GM21381 (cell line): ENCODE results near the gene P2RY8.
"Not testable (repeated sequence)": the region's sequence is repeated elsewhere in the genome, so short reads cannot be mapped to it uniquely, and the experiment has no call there.

Experiments
- ATAC-seq: cut with Tn5 transposase; IDR thresholded peaks from one replicate; pipeline ENCODE4 v1.9.1; 2021; ENCODE audit warnings: mild to moderate bottlenecking, moderate library complexity; ENCODE audit not compliant: unreplicated experiment

The P2RY8 gene

DNA sequence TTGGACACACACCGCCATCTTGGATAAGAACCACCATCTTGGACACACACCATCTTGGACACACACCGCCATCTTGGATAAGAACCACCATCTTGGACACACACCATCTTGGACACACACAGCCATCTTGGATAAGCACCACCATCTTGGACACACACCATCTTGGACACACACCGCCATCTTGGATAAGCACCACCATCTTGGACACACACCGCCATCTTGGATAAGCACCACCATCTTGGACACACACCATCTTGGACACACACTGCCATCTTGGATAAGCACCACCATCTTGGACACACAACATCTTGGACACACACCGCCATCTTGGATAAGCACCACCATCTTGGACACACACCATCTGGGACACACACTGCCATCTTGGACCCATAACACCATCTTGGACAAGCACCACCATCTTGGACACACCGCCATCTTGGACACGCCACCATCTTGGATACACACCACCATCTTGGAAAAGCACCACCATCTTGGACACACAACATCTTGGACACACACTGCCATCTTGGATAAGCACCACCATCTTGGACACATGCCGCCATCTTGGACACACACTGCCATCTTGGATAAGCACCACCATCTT lies 88.9 kb downstream of the P2RY8 start:
- not testable (repeated sequence) for ATAC-seq

- ATAC-seq, result not testable (repeated sequence)
Measured at GRCh38 chrX:1446984-1447968, 89.7 kb downstream of the P2RY8 start.

DNA sequence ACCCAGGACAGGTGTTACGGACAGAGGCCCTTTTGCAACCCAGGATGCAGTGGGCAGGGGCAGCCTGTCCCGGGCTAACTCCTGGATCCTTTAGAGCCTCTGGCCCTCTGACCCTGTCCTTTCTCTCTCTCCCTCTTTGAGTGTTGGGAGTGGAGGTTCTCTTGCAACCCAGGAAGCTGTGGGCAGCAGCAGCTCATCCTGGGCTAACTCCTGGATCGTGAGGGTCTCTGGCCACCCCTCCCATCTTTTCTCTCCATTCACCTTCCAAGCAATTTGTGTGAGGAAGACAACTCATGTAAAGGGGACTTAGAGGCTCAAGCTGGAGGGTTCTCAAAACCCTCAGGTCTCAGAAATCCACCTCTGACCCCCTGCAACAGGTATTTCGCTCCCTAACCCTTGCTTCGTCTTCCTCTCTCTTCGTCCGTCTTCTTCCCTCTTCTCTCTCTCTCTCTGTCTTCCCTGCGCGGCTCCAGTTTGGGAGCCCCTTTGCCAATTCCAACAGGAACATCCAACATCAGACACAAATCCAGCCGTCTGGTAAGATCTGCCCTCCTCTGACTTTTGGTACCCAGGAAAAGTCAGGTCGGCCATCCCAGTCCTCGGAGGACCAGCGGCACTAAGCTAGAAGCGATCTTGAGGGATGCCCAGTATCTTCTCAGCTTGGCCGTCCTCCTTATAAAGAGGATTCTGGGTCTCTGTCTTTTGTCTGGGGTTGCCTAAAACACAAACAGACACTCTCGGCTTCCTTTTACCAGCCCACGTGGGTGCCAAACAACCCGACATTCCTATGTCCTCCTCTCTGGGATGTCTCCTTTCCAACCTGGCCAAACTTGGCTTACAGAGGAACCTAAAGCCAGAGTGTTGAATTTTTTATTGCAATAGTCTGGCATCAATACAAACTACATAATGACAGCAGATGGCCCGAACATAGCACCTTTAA lies 92.2 kb downstream of the P2RY8 start:
- no peak for ATAC-seq

- ATAC-seq, result no peak
Measured at GRCh38 chrX:1443496-1444075, 93.4 kb downstream of the P2RY8 start.

DNA sequence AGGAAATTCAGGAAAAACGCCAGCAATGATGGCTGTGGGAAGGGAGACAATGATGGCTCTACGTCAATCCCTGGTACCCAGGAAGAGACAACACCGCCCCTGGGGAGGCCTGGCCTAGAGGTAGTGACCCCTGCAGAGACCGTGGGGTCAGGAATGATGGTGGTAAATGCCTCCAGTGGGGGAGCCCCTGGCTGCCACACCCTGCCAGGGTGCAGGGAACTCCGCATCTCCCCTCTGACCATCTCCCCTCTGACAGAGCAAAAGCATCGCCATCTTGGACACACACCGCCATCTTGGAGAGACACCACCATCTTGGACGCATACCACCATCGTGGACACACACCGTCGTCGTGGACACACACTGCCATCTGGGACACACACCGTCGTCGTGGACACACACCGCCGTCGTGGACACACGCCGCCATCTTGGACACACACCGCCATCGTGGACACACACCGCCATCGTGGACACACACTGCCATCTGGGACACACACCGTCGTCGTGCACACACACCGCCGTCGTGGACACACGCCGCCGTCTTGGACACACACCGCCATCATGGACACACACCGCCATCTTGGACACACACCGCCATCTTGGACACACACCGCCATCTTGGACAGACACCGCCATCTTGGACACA lies 94.1 kb downstream of the P2RY8 start:
- no peak for ATAC-seq

- no peak for ATAC-seq
Measured at GRCh38 chrX:1442016-1442665, 94.8 kb downstream of the P2RY8 start.

- ATAC-seq, result no peak
Measured at GRCh38 chrX:1440506-1440905, 96.5 kb downstream of the P2RY8 start.

- ATAC-seq, result no peak
Measured at GRCh38 chrX:1435241-1435895, 101.6 kb downstream of the P2RY8 start.

DNA sequence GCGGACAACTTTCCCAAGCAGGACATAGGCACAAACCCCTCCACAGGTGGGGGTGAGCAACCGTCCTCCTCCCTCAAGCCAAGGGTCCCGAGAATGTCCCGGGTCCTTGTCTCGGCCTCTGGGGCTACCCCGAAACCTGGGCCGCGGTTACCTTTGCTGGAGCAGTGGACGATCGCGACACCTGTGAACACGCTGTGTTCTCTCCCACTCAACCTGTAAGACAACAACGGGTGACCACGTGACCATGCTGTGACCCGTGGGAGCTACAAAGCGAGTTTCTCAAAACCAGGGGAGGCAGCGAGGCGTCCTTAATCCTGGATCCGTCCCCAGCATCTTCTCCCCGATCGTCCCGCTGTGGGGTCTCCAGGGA lies 102.1 kb downstream of the P2RY8 start:
- no peak for ATAC-seq

DNA sequence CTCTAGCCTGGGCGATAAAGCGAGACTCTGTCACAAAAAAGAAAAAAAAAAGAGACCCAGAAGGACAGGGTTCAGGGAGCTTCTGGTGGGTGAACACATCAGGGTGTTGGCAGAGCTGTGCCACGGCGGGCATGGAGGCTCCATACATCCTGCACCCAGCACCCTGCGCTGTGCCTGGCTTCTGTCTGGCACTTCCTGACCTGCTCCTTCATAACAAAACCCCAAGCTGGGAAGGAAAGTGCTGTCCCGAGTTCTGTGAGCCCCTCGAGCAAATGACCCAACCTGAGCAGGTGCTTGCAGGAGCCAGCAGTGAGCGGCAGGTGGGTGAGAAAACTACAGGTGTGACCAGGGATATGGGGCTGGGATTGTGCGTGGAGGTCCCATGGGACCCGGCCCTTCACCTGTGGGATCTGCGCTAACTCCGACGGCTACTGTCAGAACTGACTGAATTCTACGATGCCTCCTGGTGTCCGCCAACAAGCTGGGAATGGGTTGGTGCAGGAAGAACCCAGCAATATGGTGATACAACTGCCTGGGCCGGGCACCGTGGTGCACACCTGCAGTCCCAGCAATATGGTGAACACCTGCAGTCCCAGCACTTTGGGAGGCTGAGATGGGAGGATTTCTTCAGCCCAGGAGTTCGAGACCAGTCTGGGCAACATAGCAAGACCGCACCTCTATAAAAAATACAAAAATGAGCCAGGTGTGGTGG lies 103.2 kb downstream of the P2RY8 start:
- ATAC-seq, result no peak

- no peak for ATAC-seq
Measured at GRCh38 chrX:1430451-1430850, 106.5 kb downstream of the P2RY8 start.

GRCh38 chrX:1427756-1428155 lies 109.2 kb downstream of the P2RY8 start:
- no peak for ATAC-seq

DNA sequence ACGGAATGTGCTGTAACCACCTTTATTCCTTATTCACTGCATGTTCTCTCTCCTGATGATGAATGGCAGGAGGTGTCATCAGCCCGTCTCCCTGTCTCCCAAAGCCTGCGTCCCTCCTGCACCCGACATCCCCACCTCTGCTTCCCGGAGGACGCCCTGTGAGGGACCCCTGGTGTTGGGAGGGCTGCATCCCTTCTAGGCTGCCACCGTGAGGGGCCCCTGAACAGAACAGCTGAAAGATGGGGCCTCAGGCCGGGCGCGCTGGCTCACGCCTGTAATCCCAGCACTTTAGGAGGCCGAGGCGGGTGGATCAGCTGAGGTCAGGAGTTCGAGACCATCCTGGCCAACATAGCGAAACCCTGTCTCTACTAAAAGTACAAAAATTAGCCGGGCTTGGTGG lies 110.7 kb downstream of the P2RY8 start:
- ATAC-seq, result not testable (repeated sequence)

DNA sequence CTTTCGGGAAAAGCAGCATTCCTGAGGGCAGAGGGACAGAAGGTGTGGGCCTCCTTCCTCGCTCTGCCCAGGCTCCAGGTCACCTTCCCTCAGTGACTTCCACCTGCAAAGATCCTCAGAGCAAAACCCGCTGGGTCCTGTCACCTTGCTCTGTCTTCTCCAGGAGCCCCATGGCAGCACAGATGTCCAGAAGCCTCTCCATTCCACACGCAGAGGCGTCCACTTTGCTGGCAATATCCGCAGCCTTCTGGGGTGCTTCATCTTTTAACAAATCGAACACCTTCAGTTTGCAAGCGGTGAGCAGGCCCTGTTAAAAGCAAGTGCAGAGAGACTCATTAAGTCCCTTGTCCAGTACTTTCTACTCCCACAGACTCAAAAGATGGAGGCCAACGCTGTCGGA lies 111.6 kb downstream of the P2RY8 start:
- no peak for ATAC-seq

- no peak for ATAC-seq
Measured at GRCh38 chrX:1424147-1424851, 112.7 kb downstream of the P2RY8 start.

DNA sequence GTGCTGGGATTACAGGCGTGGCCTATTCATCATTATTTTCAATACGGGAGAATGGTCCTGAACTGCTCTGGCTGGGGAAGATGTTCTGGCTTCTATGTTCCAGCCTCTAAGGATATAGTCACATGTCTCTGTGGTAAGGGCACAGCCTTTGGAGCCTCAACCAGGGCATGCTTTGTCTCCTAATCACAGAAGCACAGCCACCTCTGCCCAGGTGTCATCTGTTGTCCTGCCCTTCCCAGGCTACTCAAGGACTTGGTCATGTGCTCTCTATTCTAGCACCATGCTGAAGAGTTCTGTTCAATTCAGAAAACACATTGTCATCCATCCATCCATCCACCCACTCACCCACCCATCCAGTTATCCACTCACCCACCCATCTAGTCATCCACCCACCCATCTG lies 113.8 kb downstream of the P2RY8 start:
- no peak for ATAC-seq

GRCh38 chrX:1422135-1422465 lies 114.9 kb downstream of the P2RY8 start:
- ATAC-seq, result no peak

DNA sequence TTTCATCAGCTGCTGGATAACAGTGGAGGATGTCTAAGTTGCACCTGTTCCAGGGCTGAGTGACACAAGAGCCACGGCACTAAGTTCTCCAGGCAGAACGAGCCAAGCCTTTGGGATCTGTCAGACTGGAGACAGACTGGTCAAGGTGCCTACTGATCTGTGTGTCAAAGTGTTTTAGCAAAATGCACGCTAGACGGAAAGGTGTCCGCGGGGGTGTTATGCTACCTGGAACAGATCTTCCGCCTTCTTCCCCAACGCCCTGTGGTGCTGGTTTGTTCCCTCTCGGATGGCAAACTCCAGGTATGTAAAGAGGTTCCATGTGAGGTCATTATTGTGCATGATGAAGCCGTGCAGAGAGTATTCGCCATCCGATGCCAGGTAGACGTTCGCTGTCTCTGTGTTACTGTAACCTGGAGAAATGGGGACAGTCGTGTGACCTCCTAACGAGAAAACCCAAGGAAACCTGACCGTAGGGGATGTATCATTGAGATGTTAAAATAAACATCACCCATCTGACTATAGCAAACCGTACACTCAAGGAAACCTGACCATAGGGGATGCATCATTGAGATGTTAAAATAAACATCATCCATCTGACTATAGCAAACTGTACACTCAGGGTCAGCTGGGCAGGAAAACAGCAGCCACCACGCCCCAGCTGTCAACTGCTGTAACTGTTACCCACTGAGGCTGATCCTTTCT lies 115.4 kb downstream of the P2RY8 start:
- no peak for ATAC-seq
